ENCODE data around the gene RGS10. TPM values are rescaled to one million over a fixed set of nuclear protein-coding genes. Genes with fewer than 3 reads are reported as not detected.

RGS10 gene
- total RNA-seq, 1 donor from 2014 or later = 3.6 TPM

- no peak for DNase-seq (ENCODE audit: low read depth in 2 of 2)
These were observed 43.4 kb downstream of the RGS10 start for GRCh38 chr10:119498889-119499676.

GRCh38 chr10:119497243-119497642 is 45.3 kb downstream of the RGS10 start:
- no peak for DNase-seq (ENCODE audit: low read depth in 2 of 2)

- no peak for DNase-seq (ENCODE audit: low read depth in 2 of 2)
These were observed 46.2 kb downstream of the RGS10 start for GRCh38 chr10:119496273-119496672.

DNA sequence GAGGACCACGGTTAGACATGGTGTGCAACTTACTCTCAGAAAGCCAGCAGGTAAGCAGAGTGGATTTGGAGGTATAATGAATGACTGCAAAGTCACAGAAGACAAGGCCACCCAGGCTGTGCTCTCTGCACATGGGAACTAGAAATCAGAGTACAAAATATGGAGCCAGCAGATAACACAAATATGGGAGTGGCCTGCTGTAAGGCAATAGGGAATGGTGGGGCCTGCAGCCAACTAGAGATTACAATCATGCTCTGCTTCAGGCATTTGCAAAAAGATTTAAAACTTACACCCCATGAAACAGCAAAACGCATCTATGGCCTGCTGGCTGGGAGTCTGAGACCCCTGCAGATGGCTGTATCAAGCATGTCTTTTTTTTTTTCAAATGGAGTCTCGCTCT is 47.0 kb downstream of the RGS10 start:
- DNase-seq (ENCODE audit: low read depth in 2 of 2) = no peak

GRCh38 chr10:119495021-119495505 is 47.5 kb downstream of the RGS10 start:
- no peak for DNase-seq (ENCODE audit: low read depth in 2 of 2)

DNA sequence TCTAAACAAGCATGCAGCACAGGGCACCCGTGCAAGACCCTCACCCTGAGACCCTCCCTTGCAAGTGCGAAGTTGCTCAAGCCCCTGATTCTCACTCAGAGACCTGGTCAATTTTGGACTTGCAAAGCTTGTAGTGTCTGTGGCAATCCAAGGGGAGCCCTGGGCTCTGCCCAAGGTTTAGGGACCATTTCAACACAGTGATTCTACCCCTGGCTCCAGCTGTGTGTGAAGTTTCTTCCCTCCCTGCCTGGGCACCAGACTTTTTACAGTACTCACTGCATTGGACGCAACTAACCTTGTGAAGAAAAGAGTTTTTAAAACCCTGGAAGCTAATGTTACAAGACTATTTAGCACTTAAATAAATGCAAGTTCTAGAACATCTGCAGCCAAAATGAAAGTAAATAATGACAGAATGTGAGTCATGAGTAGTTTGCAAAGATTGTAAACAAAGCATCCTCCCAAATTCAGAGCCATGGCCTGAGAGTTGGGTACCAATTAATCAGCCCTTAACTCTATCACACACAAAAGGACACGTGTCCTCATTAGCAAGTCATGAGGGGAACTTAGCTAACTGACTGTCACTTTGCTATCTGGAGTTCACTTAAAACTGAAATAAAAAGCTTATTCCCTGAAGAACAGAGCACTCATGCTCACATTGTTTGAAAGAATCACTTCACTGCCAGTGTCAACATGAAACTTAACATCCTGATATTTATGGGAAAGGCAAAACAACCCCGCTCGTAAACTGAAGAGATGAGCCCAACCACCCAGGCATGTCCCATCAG is 48.1 kb downstream of the RGS10 start:
- no peak for DNase-seq (ENCODE audit: low read depth in 2 of 2)

- DNase-seq (ENCODE audit: low read depth in 2 of 2) = no peak
These were observed 49.4 kb downstream of the RGS10 start for GRCh38 chr10:119493155-119493554.

- DNase-seq (ENCODE audit: low read depth in 2 of 2) = no peak
These were observed 50.4 kb downstream of the RGS10 start for GRCh38 chr10:119491966-119492757.

DNA sequence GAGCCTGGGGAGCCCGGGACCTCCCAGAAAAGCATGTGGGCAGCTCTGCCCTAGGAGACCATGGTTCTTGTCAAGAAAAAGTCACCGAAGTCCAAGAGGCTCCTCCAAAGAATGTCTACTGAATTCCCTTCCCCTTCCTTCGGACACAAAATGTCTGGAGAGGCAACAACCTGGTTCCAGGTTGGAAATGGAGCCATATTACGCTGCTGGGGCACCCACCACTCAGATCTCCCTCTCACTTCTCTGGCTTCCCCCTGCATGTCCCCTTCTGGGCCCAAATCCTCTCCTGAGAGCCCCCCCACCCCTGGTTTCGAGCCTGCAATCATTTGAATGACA is 52.6 kb downstream of the RGS10 start:
- no peak for DNase-seq (ENCODE audit: low read depth in 2 of 2)

DNA sequence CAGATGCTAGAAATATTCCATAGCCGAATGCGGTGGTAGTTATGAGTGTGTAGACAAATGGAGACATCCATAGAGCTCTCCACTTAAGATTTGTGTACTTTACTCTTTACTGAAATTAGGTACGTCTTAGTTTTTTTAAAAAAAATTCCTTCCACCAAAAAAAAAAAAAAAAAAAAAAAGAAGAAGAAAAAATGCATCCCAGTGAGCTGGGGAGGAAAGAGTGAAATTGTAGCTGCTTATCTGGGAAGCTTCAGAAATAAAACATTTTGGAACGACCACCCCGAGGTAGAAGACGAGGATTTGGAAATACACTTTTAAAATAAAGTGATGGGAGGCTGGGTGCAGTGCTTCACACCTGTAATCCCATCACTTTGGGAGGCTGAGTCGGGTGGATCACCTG is 53.8 kb downstream of the RGS10 start:
- DNase-seq (ENCODE audit: low read depth in 2 of 2) = no peak

- DNase-seq (ENCODE audit: low read depth in 2 of 2) = peak in 1 of 2 donors; percentile 45
These were observed 58.7 kb downstream of the RGS10 start for GRCh38 chr10:119483839-119484238.

- no peak for DNase-seq (ENCODE audit: low read depth in 2 of 2)
These were observed 59.5 kb downstream of the RGS10 start for GRCh38 chr10:119483001-119483400.

DNA sequence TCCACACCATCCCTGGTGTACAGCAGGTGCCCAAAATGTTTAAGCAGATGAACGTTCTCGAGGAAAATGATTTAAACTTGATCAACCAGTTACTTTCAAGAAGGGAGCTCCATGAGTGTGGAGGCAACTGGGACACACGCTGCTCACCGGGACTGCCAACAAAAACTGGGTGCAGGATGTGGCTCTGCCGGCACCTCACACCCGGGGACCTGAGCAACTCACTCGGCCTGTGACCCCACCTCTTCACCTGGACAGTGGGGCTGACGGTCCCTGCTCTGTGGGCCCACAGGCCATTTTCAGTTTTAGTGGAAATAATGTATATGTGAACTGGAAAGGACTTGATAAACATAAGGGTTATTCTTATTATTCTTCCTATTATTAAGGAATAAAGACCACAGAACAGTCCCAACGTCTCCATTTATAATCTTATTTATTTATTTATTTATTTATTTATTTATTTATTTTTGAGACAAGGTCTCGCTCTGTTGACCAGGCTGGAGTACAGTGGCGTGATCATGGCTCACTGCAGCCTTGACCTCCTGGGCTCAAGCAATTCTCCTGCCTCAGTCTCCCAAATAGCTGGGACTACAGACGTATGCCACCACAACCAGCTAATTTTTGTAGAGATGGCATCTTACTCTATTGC is 60.6 kb downstream of the RGS10 start:
- no peak for DNase-seq (ENCODE audit: low read depth in 2 of 2)

DNA sequence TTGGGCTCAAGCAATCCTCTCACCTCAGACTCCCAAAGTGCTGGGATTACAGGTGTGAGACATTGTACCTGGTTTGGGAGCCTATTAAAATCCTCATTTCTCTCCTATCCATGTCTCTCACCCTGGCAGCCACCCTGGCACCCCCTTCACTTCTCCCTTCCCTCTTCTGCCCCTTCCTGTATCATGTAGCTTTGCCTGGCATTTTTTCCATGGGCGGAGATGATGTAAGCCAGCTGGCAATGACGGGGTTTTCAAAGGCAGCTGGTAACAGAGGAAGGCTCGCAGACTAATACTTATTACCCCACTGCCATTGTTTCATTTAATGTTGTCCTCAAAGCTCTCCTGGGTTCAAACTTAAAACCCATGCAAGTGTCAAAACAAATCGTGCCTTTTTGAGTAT is 61.9 kb downstream of the RGS10 start:
- peak in 1 of 2 donors; percentile 37 for DNase-seq (ENCODE audit: low read depth in 2 of 2)

- DNase-seq (ENCODE audit: low read depth in 2 of 2) = no peak
These were observed 63.0 kb downstream of the RGS10 start for GRCh38 chr10:119479532-119479931.

DNA sequence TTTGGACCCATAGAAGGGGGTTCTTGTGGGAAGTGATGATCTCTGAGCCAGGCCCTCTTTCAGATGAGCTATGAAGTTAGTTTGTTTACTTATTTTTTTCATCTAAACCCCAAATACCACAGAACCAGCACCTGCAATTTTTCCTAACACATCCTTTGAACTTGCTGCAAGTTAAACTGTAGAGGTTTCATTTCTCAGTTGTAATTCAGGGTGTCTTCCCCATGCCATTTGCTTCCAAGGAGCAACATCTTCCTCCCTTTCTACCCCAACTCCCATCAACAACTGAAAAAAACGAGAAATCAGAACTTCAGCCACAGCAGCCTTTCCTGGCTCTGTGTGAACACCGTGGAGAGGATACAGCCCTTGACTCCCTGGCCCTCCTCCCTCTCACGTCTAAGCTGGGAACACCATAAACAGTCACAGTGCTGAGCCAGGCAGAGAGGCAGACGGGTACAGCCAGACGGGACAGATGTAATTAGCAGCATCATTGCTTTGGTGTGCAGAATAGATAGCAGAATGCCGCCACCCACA is 63.6 kb downstream of the RGS10 start:
- DNase-seq (ENCODE audit: low read depth in 2 of 2) = no peak

DNA sequence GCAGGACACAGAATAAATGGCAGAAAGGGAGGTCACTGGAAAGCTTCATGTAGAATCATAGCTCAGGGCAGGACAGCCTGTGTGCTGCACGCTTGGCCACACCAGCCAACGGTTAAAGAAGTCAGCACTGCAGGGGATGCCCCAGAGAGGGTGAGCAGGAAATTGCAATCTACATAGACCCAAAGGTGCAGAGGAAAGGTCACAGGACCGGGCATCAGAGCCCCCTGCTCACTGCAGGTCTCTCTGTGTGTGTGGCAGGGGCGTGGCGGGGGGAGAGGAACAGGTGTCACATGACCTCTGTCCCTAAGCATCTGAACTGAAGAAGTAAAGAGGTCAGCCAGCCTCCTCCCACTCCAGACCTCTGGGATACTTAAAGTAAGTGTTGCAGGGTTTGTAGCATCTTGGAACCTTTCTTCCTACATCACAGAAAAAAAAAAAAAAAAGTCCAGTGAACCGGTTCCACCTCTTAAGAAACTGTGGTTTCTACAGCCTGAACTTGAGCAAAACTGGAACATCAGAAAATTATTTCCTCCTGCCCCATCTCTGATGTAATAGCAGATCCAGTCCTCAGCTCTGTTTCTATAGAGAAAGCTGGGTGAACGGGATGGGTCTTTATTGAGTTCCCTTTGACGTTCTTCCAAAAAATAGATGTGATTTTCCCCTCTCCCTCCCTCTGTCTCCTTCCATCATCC is 64.3 kb downstream of the RGS10 start:
- no peak for DNase-seq (ENCODE audit: low read depth in 2 of 2)

- no peak for DNase-seq (ENCODE audit: low read depth in 2 of 2)
These were observed 65.1 kb downstream of the RGS10 start for GRCh38 chr10:119477444-119477843.

GRCh38 chr10:119474606-119475005 is 67.9 kb downstream of the RGS10 start:
- no peak for DNase-seq (ENCODE audit: low read depth in 2 of 2)

- DNase-seq (ENCODE audit: low read depth in 2 of 2) = no peak
These were observed 68.7 kb downstream of the RGS10 start for GRCh38 chr10:119473771-119474170.
